KOPT-K1 (cell line): ENCODE data around the gene CALML5.
A peak's percentile ranks its signal among the peaks of the same experiment; 100 is the strongest.
"Not testable (repeated sequence)": the region's sequence is repeated elsewhere in the genome, so short reads cannot be mapped to it uniquely, and the experiment has no call there.

Source experiments
- H3K27ac ChIP-seq: fragments of 200-600 bp; sonication (generic); 2 replicates; pipeline ENCODE4 v1.5.1; 2016; ENCODE audit warnings: antibody characterized with exemption, mild to moderate bottlenecking, low read depth, low read length; ENCODE audit not compliant: poor library complexity, severe bottlenecking
- H3K36me3 ChIP-seq: fragments of 200-600 bp; sonication (generic); 2 replicates; pipeline ENCODE4 v1.5.1; 2017; ENCODE audit warnings: antibody characterized with exemption, mild to moderate bottlenecking, low read length, moderate library complexity; ENCODE audit not compliant: insufficient read depth
- H3K9me3 ChIP-seq: fragments of 200-600 bp; sonication (generic); 2 replicates; pipeline ENCODE4 v1.5.1; 2017; ENCODE audit warnings: antibody characterized with exemption, low read length, mild to moderate bottlenecking; ENCODE audit not compliant: insufficient read depth, poor library complexity, severe bottlenecking

Gene CALML5

GRCh38 chr10:5476918-5477525 is 22.3 kb downstream of the CALML5 start:
- Histone ChIP-seq H3K27ac (no peak overlapping the region), H3K36me3 (no peaks in the 10 kb centered on the region), H3K9me3 (no peaks in the 10 kb centered on the region)

DNA sequence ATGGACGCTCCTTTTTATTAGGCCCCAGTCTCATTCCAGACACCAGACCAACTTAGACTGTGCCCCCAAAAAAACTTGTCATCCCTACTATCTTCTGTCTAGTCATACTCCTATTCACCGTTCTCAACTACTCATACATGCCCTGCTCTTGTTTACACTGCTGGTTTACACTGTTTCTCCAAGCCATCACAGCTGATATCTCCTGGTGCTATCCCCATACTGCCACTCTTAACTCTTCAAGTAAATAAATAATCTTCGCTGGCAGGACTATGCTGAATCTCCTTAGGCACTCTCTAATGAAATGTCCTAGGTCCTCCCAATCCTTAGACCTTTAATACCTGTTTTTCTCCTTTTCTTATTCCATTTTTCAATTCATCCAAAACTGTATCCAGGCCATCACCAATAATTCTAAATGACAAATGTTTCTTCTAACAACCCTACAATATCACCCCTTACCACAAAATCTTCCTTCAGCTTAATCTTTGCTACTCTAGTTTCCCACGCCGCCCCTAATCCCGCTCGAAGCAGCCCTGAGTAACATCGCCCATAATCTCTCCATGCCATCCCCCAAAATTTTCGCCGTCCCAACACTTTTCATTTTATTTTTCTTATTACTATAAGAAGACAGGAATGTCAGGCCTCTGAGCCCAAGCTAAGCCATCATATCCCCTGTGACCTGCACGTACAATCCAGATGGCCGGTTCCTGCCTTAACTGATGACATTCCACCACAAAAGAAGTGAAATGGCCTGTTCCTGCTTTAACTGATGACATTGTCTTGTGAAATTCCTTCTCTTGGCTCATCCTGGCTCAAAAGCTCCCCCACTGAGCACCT is 23.2 kb downstream of the CALML5 start:
- not testable (repeated sequence) for H3K9me3 ChIP-seq, H3K36me3 ChIP-seq, H3K27ac ChIP-seq

DNA sequence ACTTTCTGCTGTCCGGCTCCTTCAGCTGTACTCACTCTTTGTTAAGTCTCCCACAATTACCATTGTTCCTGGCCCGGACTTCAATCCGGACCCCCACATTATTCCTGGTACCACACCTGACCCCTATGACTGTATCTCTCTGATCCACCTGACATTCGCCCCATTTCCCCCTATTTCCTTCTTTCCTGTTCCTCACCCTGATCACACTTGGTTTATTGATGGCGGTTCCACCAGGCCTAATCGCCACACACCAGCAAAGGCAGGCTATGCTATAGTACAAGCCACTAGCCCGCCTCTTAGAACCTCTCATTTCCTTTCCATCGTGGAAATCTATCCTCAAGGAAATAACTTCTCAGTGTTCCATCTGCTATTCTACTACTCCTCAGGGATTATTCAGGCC is 24.3 kb downstream of the CALML5 start:
- H3K36me3 ChIP-seq, H3K9me3 ChIP-seq, H3K27ac ChIP-seq: not testable (repeated sequence)

GRCh38 chr10:5474642-5475041 is 24.7 kb downstream of the CALML5 start:
- not testable (repeated sequence) for H3K9me3 ChIP-seq, H3K27ac ChIP-seq

DNA sequence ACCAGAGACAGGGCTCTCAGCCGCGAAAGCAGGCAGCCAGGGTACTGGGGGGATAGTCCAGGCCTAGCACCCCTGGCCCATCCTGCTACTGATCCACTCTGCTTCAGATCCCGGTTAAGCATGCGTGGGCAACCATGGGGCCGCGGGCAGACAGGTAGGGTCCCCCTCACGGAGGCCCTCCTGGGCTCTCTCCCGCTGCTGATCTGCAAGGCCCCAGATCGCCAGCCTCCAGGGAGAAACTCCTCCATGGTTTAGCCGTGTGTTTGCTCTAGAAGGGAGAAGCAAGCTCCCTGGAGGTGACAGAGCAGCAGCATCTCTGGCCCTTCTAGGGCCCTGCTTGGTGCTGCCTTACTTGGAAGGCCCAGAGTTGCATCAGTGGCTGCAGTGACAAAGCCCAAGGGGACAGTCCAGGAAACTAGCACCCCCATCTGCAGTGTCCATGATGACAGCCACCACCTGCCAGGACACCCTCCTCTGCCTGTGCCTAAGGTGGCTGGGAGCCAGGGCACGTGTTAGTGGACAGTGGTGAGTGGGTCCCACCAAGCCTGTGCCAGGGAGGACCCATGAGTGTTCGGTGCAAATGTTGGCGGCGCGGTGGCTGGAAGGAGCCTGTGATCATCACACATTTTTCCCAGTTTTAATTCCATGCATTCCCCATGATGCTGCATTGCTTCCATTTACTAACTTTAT is 29.2 kb downstream of the CALML5 start:
- H3K27ac ChIP-seq = no peak overlapping the region
- no peaks in the 10 kb centered on the region for H3K36me3 ChIP-seq
- peaks cover 9% of the 10 kb centered on the region for H3K9me3 ChIP-seq

More at GRCh38 chr10:5474642-5475041, 24.7 kb downstream of the CALML5 start:
- H3K36me3 ChIP-seq = not testable (repeated sequence)

DNA sequence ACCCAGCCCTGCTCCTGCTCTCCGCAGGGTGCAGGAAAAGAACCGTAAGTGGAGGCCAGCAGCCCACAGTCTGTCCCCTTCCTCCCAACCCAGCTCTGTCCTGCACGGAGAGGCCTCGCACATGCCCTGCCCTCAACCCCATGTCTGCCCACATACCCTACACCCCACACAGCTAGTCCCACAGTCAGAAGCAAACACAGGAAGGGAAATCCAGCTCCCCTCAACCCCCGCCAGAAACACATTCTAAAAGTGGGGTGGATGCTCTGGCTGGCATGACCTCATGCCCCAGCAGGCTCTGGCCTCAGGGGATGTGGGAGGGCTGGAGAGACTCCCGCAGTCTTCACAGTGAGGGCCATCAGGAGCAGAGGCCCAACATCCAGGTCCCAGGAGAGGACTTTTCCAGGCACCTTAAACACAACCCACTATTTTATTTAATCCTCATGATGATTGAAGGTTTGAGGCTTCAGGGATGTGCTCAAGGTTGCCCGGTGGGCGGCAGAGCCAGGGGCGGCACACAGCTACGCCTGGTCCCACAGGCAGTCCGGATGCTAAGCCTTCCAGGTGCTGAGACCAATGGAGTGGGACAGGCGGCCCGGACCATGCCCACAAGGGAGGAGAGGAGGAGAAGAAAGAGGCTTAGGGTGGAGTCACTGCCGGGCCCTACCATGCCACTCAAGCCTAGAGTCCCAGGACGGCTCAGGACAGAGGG is 29.9 kb downstream of the CALML5 start:
- Histone ChIP-seq H3K36me3 (no peaks in the 10 kb centered on the region), H3K9me3 (peaks cover 9% of the 10 kb centered on the region), H3K27ac (no peak overlapping the region)

- no peak overlapping the region for H3K27ac ChIP-seq
- H3K9me3 ChIP-seq = peaks cover 9% of the 10 kb centered on the region
- H3K36me3 ChIP-seq = no peaks in the 10 kb centered on the region
These were observed 30.9 kb downstream of the CALML5 start for GRCh38 chr10:5468262-5469106.

DNA sequence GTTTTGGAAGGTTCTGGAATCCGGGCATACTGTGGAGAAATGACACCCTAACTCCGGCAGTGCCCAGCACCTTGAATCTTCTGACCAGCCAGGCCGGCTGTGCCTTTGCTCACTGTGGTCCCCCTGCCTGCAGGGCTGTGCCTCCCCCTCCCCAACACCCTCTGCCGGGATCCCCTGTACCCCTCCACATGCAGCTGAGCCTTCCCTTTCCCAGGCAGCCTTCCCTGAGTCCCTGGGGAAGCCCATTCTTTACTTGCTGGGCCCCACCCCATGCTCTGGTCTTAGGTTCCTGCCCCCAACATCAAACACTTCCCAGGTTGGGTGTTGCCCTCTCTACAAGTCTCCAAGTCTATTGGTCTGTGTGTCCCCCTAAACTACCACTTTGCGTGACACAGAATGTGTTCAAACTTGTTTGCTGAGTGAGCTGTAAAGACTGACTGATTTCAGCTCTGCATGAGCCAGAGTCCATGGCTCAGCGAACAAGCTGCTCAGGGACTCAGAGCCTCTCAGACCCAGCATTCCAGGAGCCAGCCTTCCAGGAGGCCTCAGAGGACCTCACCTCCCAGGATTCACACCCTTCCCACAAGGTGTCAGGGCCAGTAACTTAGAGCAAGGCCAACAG is 31.6 kb downstream of the CALML5 start:
- Histone ChIP-seq H3K36me3 (no peaks in the 10 kb centered on the region), H3K27ac (no peak overlapping the region), H3K9me3 (peaks cover 9% of the 10 kb centered on the region)

DNA sequence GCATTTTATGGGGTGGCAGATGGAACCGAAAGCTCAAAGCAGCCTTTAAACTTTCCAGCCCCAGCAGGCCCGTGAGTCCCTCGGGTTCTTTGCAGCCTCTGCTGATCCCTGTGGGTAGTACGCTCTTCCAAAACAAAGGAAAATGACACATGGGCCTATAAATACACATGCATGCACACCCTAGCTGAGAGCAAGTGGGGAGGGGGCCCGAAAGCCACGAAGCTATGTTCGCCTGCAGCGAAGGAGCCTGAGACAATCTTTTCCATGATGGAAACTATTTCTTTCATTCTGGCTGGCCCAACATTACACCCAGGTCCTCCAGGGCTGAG is 32.2 kb downstream of the CALML5 start:
- Histone ChIP-seq H3K9me3 (peaks cover 9% of the 10 kb centered on the region), H3K36me3 (no peaks in the 10 kb centered on the region), H3K27ac (peak overlapping the region; percentile 60)

DNA sequence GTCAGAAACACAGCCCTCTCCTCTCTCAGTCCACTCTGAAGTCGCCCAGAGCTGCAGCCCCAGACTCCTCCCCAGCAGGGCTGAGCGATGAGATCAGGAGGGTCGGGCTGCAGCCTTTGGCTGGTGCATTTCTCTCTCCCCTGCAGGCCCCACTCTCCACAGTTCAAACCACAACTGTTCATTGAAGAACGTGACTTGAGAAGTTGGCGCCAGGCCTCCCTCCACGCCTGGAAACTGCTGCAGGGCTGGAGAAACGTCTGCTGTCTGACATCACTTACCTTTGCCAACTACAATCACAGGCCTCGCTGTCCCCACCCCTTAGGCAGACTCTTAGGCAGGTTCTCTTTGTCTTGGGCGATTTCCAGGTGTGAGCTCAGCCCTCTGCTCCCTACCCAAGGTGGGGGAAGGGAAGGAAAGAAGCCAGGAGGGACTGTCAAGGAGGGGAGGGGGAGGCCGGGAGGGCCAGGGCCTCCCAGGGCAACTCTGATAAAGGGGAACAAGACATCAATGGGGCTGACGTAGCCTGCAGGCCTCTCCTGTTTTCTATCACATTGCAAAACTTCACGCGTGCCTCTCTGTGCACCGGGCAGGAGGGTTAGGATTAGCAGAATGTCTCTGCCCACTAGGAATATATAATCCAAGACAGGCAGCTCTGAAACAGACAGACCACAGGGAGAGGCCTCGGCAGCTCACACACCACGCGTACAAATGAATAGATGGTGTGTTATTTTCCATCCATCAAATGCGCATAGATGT is 32.7 kb downstream of the CALML5 start:
- Histone ChIP-seq H3K9me3 (peaks cover 9% of the 10 kb centered on the region), H3K27ac (peak overlapping the region; percentile 60), H3K36me3 (no peaks in the 10 kb centered on the region)

DNA sequence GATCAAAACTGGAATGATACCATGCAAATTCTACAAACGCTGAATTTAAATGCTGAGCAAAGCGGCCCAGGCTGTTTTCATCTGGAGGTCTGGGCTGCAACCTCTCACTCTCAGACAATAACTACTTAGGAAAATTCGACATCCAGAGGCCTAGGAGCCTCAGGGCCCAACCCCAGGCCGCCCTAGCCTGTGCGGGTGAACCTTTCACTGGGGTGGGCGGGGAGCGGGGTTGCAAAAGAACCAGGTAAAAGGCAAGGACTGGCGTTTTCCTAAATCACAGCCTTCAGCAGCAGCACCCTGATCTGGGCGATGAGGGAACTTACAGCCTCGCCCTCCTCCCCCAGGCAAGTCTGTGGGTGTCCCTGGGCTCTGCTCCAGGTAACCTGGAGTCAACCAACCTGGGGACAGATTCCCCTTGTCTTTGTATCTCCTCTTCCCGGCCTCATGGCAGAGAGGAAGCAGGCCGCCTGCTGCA is 33.4 kb downstream of the CALML5 start:
- Histone ChIP-seq H3K36me3 (0 out of 2 replicates have a peak, but pooled peaks cover 3% of the 10 kb centered on the region), H3K27ac (peak overlapping the region; percentile 60)

DNA sequence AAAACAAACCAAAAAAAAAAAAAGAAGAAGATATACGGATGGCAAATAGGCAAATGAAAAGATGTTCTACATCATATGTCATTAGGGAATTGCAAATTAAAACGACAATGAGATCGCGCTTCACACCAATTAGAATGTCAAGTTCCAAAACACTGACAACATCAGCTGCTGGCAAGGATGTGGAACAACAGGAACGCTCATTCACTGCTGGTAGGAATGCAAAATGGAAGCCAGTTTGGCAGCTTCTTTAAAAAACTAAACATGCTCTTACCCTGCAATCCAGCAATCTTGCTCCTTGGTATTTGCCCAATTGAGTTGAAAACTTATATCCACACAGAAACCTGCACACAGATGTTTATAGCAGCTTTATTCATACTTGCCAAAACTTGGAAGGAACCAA is 34.8 kb downstream of the CALML5 start:
- Histone ChIP-seq H3K36me3 (peaks cover 18% of the 10 kb centered on the region), H3K27ac (no peak overlapping the region), H3K9me3 (peaks cover 9% of the 10 kb centered on the region)

More for the DNA sequence above, 33.4 kb downstream of the CALML5 start:
- peaks cover 9% of the 10 kb centered on the region for H3K9me3 ChIP-seq

DNA sequence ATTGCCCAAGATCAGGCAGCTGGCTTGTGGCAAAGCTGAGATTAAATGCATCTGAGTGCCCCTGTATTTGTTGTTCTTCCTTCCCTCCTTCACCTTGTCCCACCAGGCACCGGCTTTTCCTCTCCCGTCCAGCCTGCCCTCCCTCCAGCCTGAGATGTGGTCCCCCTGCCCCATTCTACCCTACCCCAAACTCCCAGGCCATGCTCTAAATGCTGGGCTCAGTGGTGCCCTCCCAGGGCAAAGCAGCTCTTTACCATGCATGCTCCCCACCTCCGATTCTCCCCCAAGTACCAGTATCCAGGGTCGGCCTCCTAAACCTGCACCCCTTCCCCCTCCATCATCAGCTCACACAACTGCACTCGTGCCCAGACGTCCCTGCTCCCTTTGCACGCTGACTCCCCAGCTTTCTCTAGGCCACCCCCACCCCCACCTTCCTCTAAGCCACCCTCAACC is 36.5 kb downstream of the CALML5 start:
- Histone ChIP-seq H3K9me3 (peaks cover 1% of the 10 kb centered on the region), H3K27ac (no peak overlapping the region), H3K36me3 (peaks cover 33% of the 10 kb centered on the region)
